ENCODE results near the gene CELF2.

Gene CELF2

GRCh38 chr10:11319990-11320602 is 302.4 kb downstream of the CELF2 start:
- no peak for ATAC-seq

GRCh38 chr10:11320809-11321520 is 303.3 kb downstream of the CELF2 start:
- ATAC-seq = no peak
- TF ChIP-seq TSHZ2 (CRISPR knock-in tag; IDR thresholded peaks at IDR 0.05) (no peak), PATZ1 (CRISPR knock-in tag; IDR thresholded peaks at IDR 0.05; ENCODE audit: borderline replicate concordance) (no peak), BACH2 (CRISPR knock-in tag; IDR thresholded peaks at IDR 0.05; ENCODE audit: borderline replicate concordance) (no peak), TOX (CRISPR knock-in tag; IDR thresholded peaks at IDR 0.05; ENCODE audit: borderline replicate concordance) (no peak), CSRNP3 (CRISPR knock-in tag; IDR thresholded peaks at IDR 0.05) (no peak), ZNF565 (CRISPR knock-in tag; conservative IDR thresholded peaks at IDR 0.05; ENCODE audit: low read depth) (no peak), CSDC2 (CRISPR knock-in tag; IDR thresholded peaks at IDR 0.05) (no peak), ZFP30 (CRISPR knock-in tag; IDR thresholded peaks at IDR 0.05) (no peak)

More at GRCh38 chr10:11319990-11320602, 302.4 kb downstream of the CELF2 start:
- no peak for TF ChIP-seq OSR1 (CRISPR knock-in tag; IDR thresholded peaks at IDR 0.05)
- TF ChIP-seq TCF4 (CRISPR knock-in tag; IDR thresholded peaks at IDR 0.05; ENCODE audit: borderline replicate concordance) = no peak
- no peak for TF ChIP-seq POU6F1 (CRISPR knock-in tag; IDR thresholded peaks at IDR 0.05; ENCODE audit: borderline replicate concordance, low read depth)
- no peak for TF ChIP-seq GLIS3 (CRISPR knock-in tag; IDR thresholded peaks at IDR 0.05)
- no peak for TF ChIP-seq TSHZ2 (CRISPR knock-in tag; IDR thresholded peaks at IDR 0.05)
- TF ChIP-seq BACH2 (CRISPR knock-in tag; IDR thresholded peaks at IDR 0.05; ENCODE audit: borderline replicate concordance) = no peak
- TF ChIP-seq PATZ1 (CRISPR knock-in tag; IDR thresholded peaks at IDR 0.05; ENCODE audit: borderline replicate concordance) = no peak
- TF ChIP-seq ARNTL (CRISPR knock-in tag; IDR thresholded peaks at IDR 0.05; ENCODE audit: borderline replicate concordance, low read depth) = no peak
- TF ChIP-seq ZFP30 (CRISPR knock-in tag; IDR thresholded peaks at IDR 0.05) = no peak
- TF ChIP-seq CSDC2 (CRISPR knock-in tag; IDR thresholded peaks at IDR 0.05) = no peak
- TF ChIP-seq ZNF8 (CRISPR knock-in tag; IDR thresholded peaks at IDR 0.05) = no peak
- no peak for TF ChIP-seq ZC3H10 (CRISPR knock-in tag; IDR thresholded peaks at IDR 0.05)
- no peak for TF ChIP-seq SNAI2 (CRISPR knock-in tag; IDR thresholded peaks at IDR 0.05)
- TF ChIP-seq ESRRG (CRISPR knock-in tag; IDR thresholded peaks at IDR 0.05) = no peak
- no peak for TF ChIP-seq ISL1 (CRISPR knock-in tag; IDR thresholded peaks at IDR 0.05)
- TF ChIP-seq ZNF565 (CRISPR knock-in tag; conservative IDR thresholded peaks at IDR 0.05; ENCODE audit: low read depth) = no peak
- TF ChIP-seq ZFP3 (CRISPR knock-in tag; IDR thresholded peaks at IDR 0.05) = no peak

Data from SK-N-SH treated with all-trans-retinoic acid at 6 μM for 48 hours (cell line).